Hindlimb muscle (tissue), 1 donor: ENCODE results near the gene TCP1. TPM values are rescaled to one million over a fixed set of nuclear protein-coding genes. Genes with fewer than 3 reads are reported as not detected.
"Not testable (repeated sequence)": the region's sequence is repeated elsewhere in the genome, so short reads cannot be mapped to it uniquely, and the experiment has no call there.

ENCODE experiments used
- DNase-seq: peaks from one replicate; pipeline ENCODE4 v3.0.0-alpha.2; 2013
- polyA plus RNA-seq: library from polyadenylated mRNA; unstranded; fragments of 120-200 nt; gene quantifications from one replicate; pipeline ENCODE4 v1.2.1, GENCODE V29; 2013; ENCODE audit not compliant: insufficient read length

The TCP1 gene
- polyA plus RNA-seq, 1 donor, result 197 TPM

DNA sequence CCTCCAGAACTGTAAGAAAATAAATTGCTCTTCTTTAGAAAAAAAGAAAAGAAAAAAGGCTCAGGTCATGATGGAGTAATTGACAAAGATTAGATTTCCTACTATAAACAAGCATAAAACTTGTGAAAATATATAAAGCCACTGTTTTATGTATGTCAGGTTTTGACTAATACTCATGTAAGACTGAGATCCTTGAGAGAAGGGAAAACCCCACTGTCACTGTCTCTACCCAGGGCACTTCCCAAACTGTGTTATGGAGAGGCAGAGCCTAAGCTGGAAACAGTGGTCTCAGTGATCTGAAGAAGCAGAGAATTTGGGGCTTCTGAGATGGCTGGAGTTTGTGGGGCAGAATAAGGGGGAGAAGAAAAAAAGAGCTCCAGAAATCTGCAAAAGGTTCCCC is 19.9 kb downstream of the TCP1 start:
- no peak for DNase-seq

DNA sequence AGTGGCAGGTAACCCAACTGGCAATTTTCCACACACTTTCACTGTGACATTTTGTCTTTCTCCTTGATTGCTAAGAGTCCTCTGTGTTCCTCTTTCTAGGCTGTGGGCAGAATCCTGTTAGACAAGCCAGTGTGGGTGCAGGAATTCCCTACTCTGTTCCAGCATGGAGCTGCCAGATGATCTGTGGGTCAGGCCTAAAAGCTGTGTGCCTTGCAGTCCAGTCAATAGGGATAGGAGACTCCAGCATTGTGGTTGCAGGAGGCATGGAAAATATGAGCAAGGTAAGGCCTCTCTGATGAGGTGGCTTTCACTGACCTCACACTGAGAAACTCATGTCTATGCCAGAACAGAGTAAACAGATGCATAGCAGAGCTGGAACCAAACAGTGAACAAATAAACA is 22.5 kb downstream of the TCP1 start:
- DNase-seq, result no peak

DNA sequence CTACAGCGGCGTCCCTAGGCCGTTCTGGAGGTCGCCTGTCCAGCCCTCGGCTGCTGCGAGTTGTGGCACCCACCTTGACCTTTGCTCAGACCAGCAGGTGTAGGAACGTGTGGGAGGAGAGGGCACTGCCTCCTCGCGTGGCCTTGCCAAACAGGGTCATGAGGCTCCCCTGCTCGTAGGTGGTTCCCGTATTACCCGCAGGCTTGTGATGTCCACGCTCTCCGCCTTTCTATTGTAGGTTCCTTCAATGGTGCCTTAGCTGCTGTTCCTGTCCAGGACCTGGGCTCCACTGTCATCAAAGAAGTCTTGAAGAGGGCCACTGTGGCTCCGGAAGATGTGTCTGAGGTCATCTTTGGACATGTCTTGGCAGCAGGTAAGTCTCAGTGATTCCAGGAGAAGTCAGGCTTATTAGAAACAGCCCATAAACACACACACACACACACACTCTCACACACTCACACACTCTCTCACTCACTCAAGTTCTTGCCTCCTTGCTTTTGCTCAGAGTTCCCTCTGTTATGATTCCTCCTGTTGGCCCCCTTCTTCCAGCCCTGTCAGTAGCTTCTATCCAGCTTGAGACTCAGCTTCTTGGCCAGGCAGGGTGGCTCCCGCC is 26.6 kb downstream of the TCP1 start:
- peak; percentile 6 for DNase-seq

DNA sequence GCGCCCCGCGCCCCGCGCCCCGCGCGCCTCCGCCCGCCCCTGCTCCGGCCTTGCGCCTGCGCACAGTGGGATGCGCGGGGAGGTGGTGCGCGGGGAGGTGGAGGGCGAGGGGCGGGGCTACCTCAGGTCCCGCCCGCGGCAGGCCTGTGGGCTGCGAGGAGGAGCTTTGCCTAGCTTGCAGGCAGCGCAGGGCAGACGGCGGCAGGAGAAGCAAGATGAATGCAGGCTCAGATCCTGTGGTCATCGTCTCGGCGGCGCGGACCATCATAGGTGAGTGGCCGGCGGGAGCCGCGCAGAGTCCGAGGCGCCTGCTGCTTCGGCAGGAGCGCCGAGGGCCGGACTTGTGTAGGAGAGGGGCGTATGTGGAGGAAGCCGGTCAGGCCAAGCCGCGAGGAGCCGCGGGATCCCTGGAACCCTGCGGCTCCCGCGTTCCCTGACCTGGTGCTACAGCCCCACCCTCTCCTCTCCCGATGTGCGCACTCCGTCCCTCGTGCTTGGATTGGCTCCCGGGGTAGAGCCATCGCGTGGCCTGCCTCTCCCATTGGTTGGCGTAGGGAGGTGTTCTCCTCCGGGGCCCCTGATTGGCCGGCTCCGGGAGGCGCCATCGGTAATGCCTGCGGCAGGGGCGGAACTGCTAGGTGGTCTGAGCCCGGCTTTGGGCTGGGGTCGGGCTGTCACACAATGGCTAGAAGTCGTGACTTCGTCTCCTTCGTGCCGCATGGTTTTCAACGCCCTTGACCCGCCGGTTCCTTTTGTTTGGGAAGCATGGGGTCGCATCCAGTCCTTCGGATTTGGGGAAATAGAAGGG is 27.3 kb downstream of the TCP1 start, which contains the start of gene ACAT2:
TSS of gene ACAT2 (plus strand) at position 173 of the 808 bp plus-strand sequence. CDS start at position 216, 43 bp downstream.
- DNase-seq, result peak; percentile 95

DNA sequence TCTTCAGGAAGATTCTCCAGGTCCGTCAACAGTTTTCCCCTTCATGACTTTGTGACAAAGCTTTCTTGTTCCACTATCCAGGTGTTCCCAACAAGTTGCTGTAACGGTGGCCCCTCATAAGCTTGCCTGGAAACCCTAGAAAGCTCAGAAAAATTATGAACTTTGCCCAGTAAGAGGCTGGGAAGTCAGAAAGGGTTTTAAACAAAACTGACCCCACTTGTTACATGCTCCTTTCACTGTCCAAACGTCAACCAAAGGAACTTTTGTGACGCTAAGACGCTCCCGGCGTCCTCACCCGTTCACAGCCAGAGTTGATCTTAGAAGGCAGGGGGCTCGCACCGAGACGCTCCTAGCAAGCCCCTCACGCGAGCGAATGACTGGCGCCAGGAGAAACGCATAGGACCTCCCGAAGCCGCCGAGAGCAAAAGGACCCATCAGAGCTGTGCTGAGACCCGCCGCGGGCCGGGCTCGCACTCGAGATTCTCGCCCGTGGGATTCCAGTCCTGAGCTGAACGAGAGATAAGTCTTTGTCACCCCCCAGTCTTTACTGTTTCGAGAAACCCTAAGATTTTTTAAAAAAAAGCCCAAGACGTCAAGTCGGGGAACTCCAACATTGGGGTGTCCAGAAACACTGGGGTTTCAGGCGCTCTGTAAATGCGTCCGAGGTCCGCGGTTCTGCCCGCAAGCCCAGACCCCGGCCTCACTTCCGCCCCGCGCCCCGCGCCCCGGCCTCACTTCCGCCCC is 28.1 kb downstream of the TCP1 start:
- DNase-seq, result peak; percentile 26

DNA sequence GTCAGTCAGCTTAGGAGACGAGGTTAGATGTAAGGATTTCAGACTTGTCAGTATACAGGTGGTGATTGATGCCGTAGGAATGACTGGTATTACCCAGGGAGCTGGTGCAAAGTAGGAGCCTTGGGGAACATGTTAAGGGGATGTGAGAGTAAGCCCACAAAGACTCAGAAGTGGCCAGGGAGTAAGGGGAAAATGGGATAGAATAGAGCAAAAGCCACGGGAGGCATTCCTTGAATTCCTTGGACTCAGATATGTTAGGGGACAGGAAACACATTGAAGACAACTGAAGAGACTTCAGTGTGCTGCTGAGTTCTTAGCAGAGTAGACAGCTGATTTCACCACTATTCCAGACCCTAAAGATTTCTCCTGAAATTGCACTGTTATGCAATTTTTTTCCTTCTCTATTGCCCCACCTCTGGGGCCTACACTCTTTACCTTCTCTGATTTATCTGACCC is 28.8 kb downstream of the TCP1 start:
- DNase-seq, result no peak

DNA sequence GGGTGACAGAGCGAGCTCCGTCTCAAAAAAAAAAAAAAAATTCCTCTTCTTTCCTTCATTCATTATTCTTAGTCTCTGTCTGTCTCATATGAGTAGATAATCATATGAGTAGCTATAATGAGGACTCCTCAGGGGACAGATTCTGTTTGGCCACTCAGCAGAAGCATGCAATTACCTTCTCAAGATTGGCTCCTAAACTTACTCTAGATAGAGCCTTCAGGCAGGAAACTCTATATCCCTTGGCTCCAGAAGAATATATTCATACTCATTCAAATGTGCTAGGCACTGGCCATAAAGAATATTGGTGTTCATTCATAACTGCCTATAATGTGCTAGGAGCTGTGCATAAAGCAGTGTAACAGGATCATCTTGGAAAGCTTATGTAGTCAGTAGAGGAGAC is 29.8 kb downstream of the TCP1 start:
- no peak for DNase-seq

DNA sequence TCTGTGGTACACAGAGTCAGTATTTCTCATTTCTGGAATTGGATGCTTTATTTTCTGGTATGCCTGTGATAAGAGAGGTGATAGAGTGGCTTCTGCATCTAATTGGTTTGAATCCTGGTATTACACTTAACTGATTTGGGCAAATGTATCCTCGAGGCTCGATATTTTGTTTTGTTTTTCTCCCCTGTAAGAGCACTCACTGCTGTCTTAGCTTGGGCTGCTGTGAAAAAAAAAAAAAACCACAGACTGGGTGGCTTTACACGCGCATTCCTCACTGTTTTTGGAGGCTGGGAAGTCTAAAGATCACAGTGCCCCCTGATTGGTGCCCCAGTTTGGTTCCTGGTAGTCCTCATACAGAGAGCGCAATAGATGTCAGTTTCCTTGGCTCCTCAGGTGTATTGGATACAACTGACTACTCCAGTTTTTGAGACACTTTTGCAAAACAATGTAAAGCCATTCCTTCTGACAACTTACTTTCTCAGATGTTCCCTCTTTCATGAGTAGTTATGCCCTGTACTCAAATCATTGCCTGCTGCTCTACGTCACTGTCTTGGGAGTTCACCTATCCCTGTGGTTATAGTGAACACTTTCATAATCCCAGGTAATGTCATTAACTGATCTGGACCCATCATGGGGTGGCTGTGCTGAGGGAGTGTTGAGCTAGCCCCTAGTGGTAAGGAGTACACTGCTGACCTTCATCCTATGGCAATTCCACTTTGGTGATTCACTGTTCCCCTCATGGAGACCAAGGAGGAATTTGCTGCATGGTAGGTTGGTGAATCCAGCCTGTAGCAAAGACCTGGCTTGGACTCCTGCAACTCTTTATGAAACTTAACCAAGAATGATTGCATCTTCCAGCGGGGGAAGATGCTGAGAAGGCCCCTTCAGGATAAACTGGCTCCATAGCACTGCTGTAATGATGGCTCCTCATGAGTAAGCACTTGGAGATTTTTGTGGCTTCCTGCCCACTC is 31.1 kb downstream of the TCP1 start:
- no peak for DNase-seq

DNA sequence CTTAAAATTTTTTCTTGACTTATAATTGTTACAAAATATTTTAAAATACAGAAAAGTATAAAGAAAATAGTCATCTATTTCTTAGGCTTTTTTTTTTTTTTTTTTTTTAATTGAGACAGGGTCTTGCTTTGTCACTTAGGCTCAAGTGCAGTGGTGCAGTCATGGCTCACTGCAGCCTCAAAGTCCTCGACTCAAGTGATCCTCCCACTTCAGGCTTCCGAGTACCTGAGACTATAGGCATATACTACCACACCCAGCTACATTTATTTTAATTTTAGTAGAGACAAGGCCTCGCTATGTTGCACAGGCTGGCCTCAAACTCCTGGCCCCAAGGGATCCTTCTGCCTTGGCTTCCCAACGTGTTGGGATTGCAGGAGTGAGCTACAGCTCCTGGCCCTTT is 32.9 kb downstream of the TCP1 start:
- DNase-seq, result no peak

DNA sequence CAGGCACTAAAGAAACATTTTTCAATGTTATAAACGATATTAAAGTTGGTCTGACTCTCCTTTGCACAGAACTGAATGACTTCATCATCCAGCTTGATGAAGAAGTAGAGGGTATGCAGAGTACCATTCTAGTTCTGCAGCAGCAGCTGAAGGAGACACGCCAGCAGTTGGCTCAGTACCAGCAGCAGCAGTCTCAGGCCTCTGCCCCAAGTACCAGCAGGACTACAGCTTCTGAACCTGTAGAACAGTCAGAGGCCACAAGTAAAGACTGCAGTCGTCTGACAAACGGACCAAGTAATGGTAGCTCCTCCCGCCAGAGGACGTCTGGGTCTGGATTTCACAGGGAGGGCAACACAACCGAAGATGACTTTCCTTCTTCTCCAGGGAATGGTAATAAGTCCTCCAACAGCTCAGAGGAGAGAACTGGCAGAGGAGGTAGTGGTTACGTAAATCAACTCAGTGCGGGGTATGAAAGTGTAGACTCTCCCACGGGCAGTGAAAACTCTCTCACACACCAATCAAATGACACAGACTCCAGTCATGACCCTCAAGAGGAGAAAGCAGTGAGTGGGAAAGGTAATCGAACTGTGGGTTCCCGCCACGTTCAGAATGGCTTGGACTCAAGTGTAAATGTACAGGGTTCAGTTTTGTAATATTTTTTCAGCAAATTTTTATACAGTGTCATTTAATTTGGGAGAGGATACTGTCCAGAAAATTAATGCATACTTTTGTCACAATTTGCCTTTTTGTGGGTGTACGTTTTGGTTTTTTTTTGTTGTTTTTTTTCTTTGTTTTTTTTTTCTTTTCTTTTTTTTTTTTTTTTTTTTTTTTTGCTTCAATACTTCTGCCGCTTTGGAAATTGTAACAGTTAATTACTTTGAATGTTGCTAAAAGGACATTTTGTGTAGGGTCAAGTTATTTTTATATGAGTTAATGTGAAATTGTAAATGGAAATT is 34.2 kb downstream of the TCP1 start:
- peak; percentile 7 for DNase-seq

DNA sequence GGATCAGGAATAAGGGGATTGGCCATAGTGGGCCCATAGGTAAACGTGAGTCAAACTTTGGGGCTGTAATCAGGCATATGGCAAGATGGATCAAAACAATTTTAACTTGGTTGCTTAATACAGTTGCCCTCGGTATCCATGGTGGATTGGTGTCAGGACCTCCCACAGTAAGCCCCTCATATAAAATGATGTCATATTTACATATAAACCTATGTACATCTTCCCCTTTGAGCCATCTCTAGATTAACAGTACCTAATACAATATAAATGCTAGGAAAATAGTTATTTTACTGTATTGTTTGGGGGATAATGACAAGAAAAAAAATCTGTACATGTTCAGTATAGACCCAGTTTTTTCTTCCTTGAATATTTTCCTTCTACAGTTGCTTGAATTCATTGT is 35.0 kb downstream of the TCP1 start:
- DNase-seq, result no peak

DNA sequence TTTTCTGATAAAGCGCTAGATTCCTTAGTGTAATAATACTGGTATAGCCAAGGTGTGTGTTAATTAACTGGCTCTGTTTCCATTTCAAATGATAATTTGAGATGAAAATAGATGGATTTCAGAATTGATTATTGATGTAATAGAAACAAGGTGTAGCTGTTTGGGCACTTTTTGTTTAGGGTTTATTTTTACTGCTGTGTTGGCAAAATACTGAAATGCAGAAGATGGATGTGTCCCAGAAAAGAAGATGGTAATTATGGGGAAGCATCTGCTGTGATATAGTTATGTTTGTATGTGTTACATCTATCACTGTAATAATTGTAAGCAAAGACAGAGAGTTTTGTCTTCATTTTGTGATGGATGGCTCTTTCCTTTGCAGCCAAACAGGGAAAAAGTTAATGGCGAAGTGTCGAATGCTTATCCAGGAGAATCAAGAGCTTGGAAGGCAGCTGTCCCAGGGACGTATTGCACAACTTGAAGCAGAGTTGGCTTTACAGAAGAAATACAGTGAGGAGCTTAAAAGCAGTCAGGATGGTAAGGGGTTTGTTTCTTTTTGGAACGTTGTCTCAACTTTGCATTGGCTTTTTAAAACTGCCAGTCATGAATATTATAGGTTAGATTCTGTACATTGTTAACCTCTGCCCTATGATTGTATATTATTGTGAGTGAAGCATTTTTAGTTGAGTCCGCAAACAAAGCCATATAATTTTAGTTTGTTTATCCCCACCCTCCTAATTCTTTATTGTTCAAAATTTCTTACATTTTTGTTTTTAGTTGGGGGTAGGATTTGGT is 36.1 kb downstream of the TCP1 start:
- no peak for DNase-seq

DNA sequence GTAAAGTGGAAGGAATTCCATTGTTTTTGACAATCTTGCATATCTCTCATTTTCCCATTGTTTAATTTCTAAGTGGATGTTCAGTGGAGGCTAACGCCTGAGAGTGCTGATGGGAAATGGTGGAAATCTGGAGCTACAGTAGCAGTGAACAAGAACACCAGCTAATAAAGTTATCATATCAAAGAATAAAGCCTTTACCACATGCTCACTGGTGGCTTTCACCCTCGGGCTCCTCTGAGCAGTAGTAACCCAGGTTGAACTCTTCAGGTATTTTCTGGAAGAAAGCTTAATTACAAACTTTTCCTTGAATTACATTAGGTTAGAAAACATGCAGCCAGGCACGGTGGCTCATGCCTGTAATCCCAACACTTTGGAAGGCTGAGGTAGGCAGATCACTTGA is 38.0 kb downstream of the TCP1 start:
- DNase-seq, result no peak

DNA sequence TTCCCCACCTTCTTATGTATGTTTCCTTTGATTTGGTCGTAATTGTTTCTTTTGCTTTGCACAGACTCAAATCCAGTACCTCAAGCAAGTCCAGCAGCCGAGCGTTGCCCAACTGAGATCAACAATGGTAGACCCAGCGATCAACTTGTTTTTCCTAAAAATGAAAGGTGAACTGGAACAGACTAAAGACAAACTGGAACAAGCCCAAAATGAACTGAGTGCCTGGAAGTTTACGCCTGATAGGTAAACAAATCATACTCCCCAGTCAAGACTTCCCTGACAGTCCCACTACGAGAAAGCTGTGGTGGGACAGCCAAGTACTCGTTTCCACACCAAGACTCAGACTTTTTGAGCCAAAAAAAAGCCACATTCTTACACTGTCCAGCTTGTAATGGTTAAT is 41.3 kb downstream of the TCP1 start:
- DNase-seq, result not testable (repeated sequence)

DNA sequence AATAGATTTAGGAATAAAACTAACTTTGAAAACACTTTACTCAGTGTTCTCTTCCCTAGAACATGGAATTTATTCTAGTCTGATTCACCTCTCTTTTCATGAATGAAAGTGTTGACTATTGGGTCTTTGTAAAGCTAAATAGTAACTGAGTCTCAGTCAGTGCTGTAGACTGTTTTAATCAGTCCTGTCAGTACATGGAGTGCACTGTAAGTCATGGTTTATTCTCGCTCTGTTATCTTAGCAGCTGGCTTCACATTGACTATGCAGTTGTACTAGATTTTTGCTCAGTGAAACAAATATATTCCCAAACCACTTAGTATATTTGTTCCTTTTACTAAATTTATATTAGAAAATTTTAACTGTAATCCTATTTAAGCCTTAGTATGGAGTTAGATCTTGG is 42.6 kb downstream of the TCP1 start:
- no peak for DNase-seq

DNA sequence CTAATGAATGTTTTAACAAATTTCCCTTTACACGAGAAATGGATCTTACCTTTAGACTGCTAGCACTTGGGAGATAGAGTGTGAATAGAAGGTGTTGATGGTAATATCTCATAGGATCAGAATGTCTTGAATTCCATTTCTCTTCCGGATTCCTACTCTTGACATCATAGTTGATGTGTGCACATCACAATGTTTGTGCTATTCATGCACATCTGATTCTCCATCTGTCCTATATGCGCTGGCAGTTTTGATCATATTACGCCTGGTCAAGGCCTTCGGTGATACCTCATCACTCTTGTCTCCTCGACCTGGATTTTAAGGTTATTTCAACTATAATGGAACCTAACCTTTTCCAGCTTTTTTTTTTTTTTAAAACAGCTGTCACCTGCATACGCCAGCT is 44.3 kb downstream of the TCP1 start:
- DNase-seq, result no peak

DNA sequence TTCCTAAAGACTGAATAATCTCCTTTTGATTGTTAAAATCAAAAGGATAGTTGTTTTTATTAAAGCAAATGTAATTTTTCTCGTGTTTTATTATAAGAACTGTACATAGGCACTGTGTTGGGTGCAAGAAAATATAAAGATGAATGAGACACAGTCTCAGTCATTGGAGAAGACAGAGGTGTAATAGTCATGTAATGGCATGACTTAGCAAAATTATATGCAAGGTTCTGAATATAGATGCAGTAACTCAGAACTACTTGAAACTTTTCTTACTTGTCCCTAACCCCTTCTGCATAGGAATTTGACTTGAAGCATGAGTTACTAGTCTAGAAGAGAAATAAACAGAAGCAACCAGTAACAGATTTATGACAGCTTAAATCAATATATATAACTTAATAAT is 47.2 kb downstream of the TCP1 start:
- DNase-seq, result no peak

DNA sequence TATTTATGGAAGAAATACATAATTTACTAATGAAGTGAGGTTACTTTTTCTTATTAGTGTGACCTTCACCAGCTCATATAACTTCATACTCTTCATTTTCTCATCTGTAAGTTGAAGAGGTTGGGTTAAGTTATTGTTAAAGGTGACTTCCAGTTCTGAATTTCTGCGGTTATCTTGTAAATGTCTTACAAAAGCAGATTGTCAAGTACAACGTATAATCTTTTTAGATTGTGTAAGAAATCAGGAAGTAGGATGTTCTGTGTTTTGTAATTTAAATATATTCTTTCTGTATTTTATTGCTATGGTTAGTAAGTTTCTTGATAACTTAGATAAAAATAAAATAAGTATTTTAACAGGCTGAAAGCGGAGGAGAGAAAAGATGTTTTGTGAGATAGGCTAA is 50.1 kb downstream of the TCP1 start:
- no peak for DNase-seq

DNA sequence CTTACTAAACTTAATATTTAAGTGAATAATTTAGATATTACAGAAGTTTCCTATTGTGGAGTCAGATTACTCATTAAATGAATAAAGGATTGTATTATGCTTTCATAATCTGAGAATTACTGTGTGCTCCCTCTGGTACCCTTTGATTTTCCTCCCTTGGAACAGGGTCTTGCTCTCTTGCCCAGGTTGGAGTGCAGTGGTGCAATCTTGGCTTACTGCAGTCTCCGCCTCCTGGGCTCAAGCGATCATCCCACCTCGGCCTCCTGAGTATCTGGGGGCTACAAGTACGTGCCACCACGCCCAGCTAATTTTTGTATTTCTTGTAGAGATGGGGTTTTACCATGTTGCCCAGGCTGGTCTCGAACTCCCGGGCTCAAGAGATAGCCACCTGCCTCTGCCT is 52.5 kb downstream of the TCP1 start:
- no peak for DNase-seq

DNA sequence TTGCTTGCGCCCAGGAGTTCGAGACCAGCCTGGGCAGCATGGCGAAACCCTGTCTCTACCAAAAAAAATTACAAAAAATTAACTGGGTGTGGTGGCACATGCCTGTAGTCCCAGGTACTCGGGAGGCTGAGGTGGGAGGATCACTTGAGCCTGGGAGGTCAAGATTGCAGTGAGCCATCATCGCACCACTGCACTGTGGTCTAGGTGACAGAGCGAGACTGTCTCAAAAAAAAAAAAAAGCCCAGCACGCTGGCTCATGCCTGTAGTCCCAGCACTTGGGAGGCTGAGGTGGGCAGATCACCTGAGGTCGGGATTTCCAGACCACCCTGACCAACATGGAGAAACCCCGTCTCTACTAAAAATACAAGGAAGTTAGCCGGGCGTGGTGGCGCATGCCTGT is 56.0 kb downstream of the TCP1 start:
- not testable (repeated sequence) for DNase-seq
